Activated naive CD4-positive, alpha-beta T cell treated with anti-CD3 and anti-CD28 coated beads for 36 hours (primary cell): Measurements from ENCODE around the gene MAGI2. TPM values are rescaled to one million over a fixed set of nuclear protein-coding genes. Genes with fewer than 3 reads are reported as not detected.

ENCODE experiments used
- CTCF ChIA-PET: fragments of 350-600 bp; sonication (Branson Sonifier 250); formaldehyde crosslinking; loops from one replicate; lab custom pipeline; 2021; ENCODE audit warnings: antibody characterized with exemption; lab: Charles Lee
- DNase-seq: peaks from one replicate; pipeline ENCODE4 v3.0.0-alpha.2; 2020
- H3K27ac Mint-ChIP-seq: one replicate; pipeline ENCODE4 v1.8.0; 2021; ENCODE audit warnings: mild to moderate bottlenecking, mixed read lengths
- H3K27me3 Mint-ChIP-seq: one replicate; pipeline ENCODE4 v1.8.0; 2021; ENCODE audit warnings: low read depth, mixed read lengths
- H3K36me3 Mint-ChIP-seq: one replicate; pipeline ENCODE4 v1.8.0; 2021; ENCODE audit warnings: low read depth, mixed read lengths
- H3K4me1 Mint-ChIP-seq: one replicate; pipeline ENCODE4 v1.8.0; 2021; ENCODE audit warnings: low read depth, mixed read lengths
- H3K4me3 Mint-ChIP-seq: one replicate; pipeline ENCODE4 v1.8.0; 2021; ENCODE audit warnings: mild to moderate bottlenecking, moderate library complexity, mixed read lengths
- H3K9me3 Mint-ChIP-seq: one replicate; pipeline ENCODE4 v1.8.0; 2021; ENCODE audit warnings: mixed read lengths
- intact Hi-C: fragments of 100-400 bp; cut with micrococcal nuclease; formaldehyde crosslinking; loops from one replicate; pipeline ENCODE4 v1.15.1; 2023
- total RNA-seq, 2 experiments: library from RNA; stranded (reverse); gene quantifications; one replicate each; pipeline ENCODE4 v1.2.3, GENCODE V29; 2021

Gene MAGI2
- total RNA-seq, 2 experiments from 2014 or later = 0.07 to 0.19 TPM

- CTCF ChIA-PET = interaction anchor here (0.7 kb wide), 1 partner anchor 57 kb away, joined by 6 read pairs; no protein-coding TSS in a partner anchor
- Mint-ChIP-seq H3K36me3 (no peaks in the 10 kb centered on the region), H3K4me1 (no peaks in the 10 kb centered on the region), H3K4me3 (no peak overlapping the region), H3K27me3 (no peaks in the 10 kb centered on the region), H3K27ac (no peak overlapping the region), H3K9me3 (peaks cover 8% of the 10 kb centered on the region)
- intact Hi-C loops = no loop called here
- no peak for DNase-seq
These were observed 1033.5 kb downstream of the MAGI2 start for GRCh38 chr7:78420001-78420400.

GRCh38 chr7:78417180-78417853, 1036.2 kb downstream of the MAGI2 start:
- Mint-ChIP-seq H3K4me3 (no peak overlapping the region), H3K27me3 (no peaks in the 10 kb centered on the region), H3K27ac (no peak overlapping the region), H3K36me3 (no peaks in the 10 kb centered on the region), H3K9me3 (peaks cover 4% of the 10 kb centered on the region), H3K4me1 (no peaks in the 10 kb centered on the region)
- CTCF ChIA-PET = no interaction called here
- DNase-seq = no peak
- intact Hi-C loops = no loop called here

- DNase-seq = no peak
- H3K9me3 Mint-ChIP-seq = peaks cover 4% of the 10 kb centered on the region
- CTCF ChIA-PET = no interaction called here
- no peaks in the 10 kb centered on the region for H3K4me1 Mint-ChIP-seq
- H3K4me3 Mint-ChIP-seq = no peak overlapping the region
- no peaks in the 10 kb centered on the region for H3K27me3 Mint-ChIP-seq
- no peak overlapping the region for H3K27ac Mint-ChIP-seq
- no peaks in the 10 kb centered on the region for H3K36me3 Mint-ChIP-seq
- intact Hi-C loops = no loop called here
These were observed 1039.9 kb downstream of the MAGI2 start for GRCh38 chr7:78413568-78413967.

- Mint-ChIP-seq H3K4me3 (no peak overlapping the region), H3K27ac (no peak overlapping the region), H3K9me3 (peaks cover 4% of the 10 kb centered on the region), H3K36me3 (no peaks in the 10 kb centered on the region), H3K27me3 (no peaks in the 10 kb centered on the region), H3K4me1 (no peaks in the 10 kb centered on the region)
- no peak for DNase-seq
- CTCF ChIA-PET = no interaction called here
- intact Hi-C loops = no loop called here
These were observed 1041.1 kb downstream of the MAGI2 start for GRCh38 chr7:78412216-78412858.

GRCh38 chr7:78407031-78407430, 1046.4 kb downstream of the MAGI2 start:
- no peaks in the 10 kb centered on the region for H3K4me1 Mint-ChIP-seq
- intact Hi-C loops = no loop called here
- no peaks in the 10 kb centered on the region for H3K36me3 Mint-ChIP-seq
- H3K27ac Mint-ChIP-seq = no peak overlapping the region
- no peaks in the 10 kb centered on the region for H3K9me3 Mint-ChIP-seq
- H3K4me3 Mint-ChIP-seq = no peak overlapping the region
- DNase-seq = no peak
- CTCF ChIA-PET = interaction anchor here (0.6 kb wide), 1 partner anchor 841 kb away, joined by 3 read pairs; no protein-coding TSS in a partner anchor
- H3K27me3 Mint-ChIP-seq = no peaks in the 10 kb centered on the region

- Mint-ChIP-seq H3K4me3 (no peak overlapping the region), H3K27ac (no peak overlapping the region), H3K36me3 (no peaks in the 10 kb centered on the region), H3K9me3 (no peaks in the 10 kb centered on the region), H3K4me1 (no peaks in the 10 kb centered on the region), H3K27me3 (no peaks in the 10 kb centered on the region)
- CTCF ChIA-PET = no interaction called here
- DNase-seq = no peak
- intact Hi-C loops = no loop called here
These were observed 1046.9 kb downstream of the MAGI2 start for GRCh38 chr7:78406531-78406930.

GRCh38 chr7:78402096-78402495, 1051.4 kb downstream of the MAGI2 start:
- CTCF ChIA-PET = no interaction called here
- no peaks in the 10 kb centered on the region for H3K27me3 Mint-ChIP-seq
- no peaks in the 10 kb centered on the region for H3K36me3 Mint-ChIP-seq
- H3K27ac Mint-ChIP-seq = no peak overlapping the region
- H3K4me1 Mint-ChIP-seq = no peaks in the 10 kb centered on the region
- H3K4me3 Mint-ChIP-seq = no peak overlapping the region
- no peaks in the 10 kb centered on the region for H3K9me3 Mint-ChIP-seq
- DNase-seq = no peak
- intact Hi-C loops = no loop called here

- intact Hi-C loops = no loop called here
These were observed 1053.4 kb downstream of the MAGI2 start for GRCh38 chr7:78400038-78400437.

GRCh38 chr7:78399033-78399769, 1054.3 kb downstream of the MAGI2 start:
- no peaks in the 10 kb centered on the region for H3K27me3 Mint-ChIP-seq

More at GRCh38 chr7:78400038-78400437, 1053.4 kb downstream of the MAGI2 start:
- CTCF ChIA-PET = interaction anchor here (0.7 kb wide), 1 partner anchor 15 kb away, joined by 3 read pairs; no protein-coding TSS in a partner anchor
- H3K36me3 Mint-ChIP-seq = no peaks in the 10 kb centered on the region
- no peak overlapping the region for H3K27ac Mint-ChIP-seq
- H3K4me3 Mint-ChIP-seq = no peak overlapping the region
- no peaks in the 10 kb centered on the region for H3K9me3 Mint-ChIP-seq
- H3K27me3 Mint-ChIP-seq = no peaks in the 10 kb centered on the region
- H3K4me1 Mint-ChIP-seq = no peaks in the 10 kb centered on the region
- no peak for DNase-seq

GRCh38 chr7:78398576-78398975, 1054.9 kb downstream of the MAGI2 start:
- DNase-seq = no peak
- H3K4me1 Mint-ChIP-seq = no peaks in the 10 kb centered on the region
- CTCF ChIA-PET = no interaction called here
- H3K27ac Mint-ChIP-seq = no peak overlapping the region
- H3K27me3 Mint-ChIP-seq = no peaks in the 10 kb centered on the region
- intact Hi-C loops = no loop called here
- H3K36me3 Mint-ChIP-seq = no peaks in the 10 kb centered on the region
- H3K9me3 Mint-ChIP-seq = no peaks in the 10 kb centered on the region
- H3K4me3 Mint-ChIP-seq = no peak overlapping the region

More at GRCh38 chr7:78399033-78399769, 1054.3 kb downstream of the MAGI2 start:
- no peaks in the 10 kb centered on the region for H3K36me3 Mint-ChIP-seq
- no peak for DNase-seq
- H3K27ac Mint-ChIP-seq = no peak overlapping the region
- intact Hi-C loops = no loop called here
- H3K4me3 Mint-ChIP-seq = no peak overlapping the region
- no peaks in the 10 kb centered on the region for H3K9me3 Mint-ChIP-seq
- CTCF ChIA-PET = interaction anchor here (0.7 kb wide), 1 partner anchor 16 kb away, joined by 3 read pairs; no protein-coding TSS in a partner anchor
- no peaks in the 10 kb centered on the region for H3K4me1 Mint-ChIP-seq

GRCh38 chr7:78398081-78398480, 1055.4 kb downstream of the MAGI2 start:
- no peak overlapping the region for H3K4me3 Mint-ChIP-seq
- H3K36me3 Mint-ChIP-seq = no peaks in the 10 kb centered on the region
- no peaks in the 10 kb centered on the region for H3K9me3 Mint-ChIP-seq
- no peaks in the 10 kb centered on the region for H3K4me1 Mint-ChIP-seq
- no peak overlapping the region for H3K27ac Mint-ChIP-seq
- H3K27me3 Mint-ChIP-seq = no peaks in the 10 kb centered on the region
- DNase-seq = no peak
- intact Hi-C loops = no loop called here
- CTCF ChIA-PET = no interaction called here

- intact Hi-C loops = no loop called here
- CTCF ChIA-PET = interaction anchor here (0.6 kb wide), 1 partner anchor 253 kb away, joined by 4 read pairs; no protein-coding TSS in a partner anchor
- no peaks in the 10 kb centered on the region for H3K27me3 Mint-ChIP-seq
These were observed 1057.3 kb downstream of the MAGI2 start for GRCh38 chr7:78396210-78396609.

More at GRCh38 chr7:78396210-78396609, 1057.3 kb downstream of the MAGI2 start:
- DNase-seq = no peak
- H3K9me3 Mint-ChIP-seq = no peaks in the 10 kb centered on the region
- H3K27ac Mint-ChIP-seq = no peak overlapping the region
- H3K4me3 Mint-ChIP-seq = no peak overlapping the region
- H3K36me3 Mint-ChIP-seq = no peaks in the 10 kb centered on the region
- no peaks in the 10 kb centered on the region for H3K4me1 Mint-ChIP-seq
